ENCODE results near the gene JAKMIP2. TPM values are rescaled to one million over a fixed set of nuclear protein-coding genes. Genes with fewer than 3 reads are reported as not detected.
"Not testable (repeated sequence)": the region's sequence is repeated elsewhere in the genome, so short reads cannot be mapped to it uniquely, and the experiment has no call there.

Gene JAKMIP2
- total RNA-seq: not detected in 2 replicates

GRCh38 chr5:147782110-147783028, at the start of gene JAKMIP2:
TSS of gene JAKMIP2 (minus strand) at chr5:147782728. CDS start at chr5:147671806, 110,922 bp downstream.
- peaks cover 4% of the 10 kb centered on the region for H3K27me3 ChIP-seq (ENCODE audit: control insufficient read depth, insufficient read depth, low read length)
- FAIRE-seq: no peak
- no peaks in the 10 kb centered on the region for H3K36me3 ChIP-seq (ENCODE audit: control insufficient read depth, insufficient read depth, low read length)
- no peak for TF ChIP-seq CTCF (IDR thresholded peaks at IDR 0.05; ENCODE audit: insufficient read depth, low read length, severe bottlenecking)
- DNase-seq (ENCODE audit: low read depth): no peak
- no peak within 1 kb of the TSS for H3K4me3 ChIP-seq (ENCODE audit: low read depth, low read length)

GRCh38 chr5:147831465-147831864, 48.9 kb upstream of the JAKMIP2 start, which contains the start of gene SPINK1:
TSS of gene SPINK1 (minus strand) at chr5:147831671. CDS start at chr5:147831577, 94 bp downstream.
- Histone ChIP-seq H3K27me3 (ENCODE audit: control insufficient read depth, insufficient read depth, low read length) (peaks cover 2% of the 10 kb centered on the region), H3K4me3 (ENCODE audit: low read depth, low read length) (no peak within 1 kb of the TSS), H3K36me3 (ENCODE audit: control insufficient read depth, insufficient read depth, low read length) (no peaks in the 10 kb centered on the region)
- TF ChIP-seq CTCF (IDR thresholded peaks at IDR 0.05; ENCODE audit: insufficient read depth, low read length, severe bottlenecking): no peak
- FAIRE-seq (no peak), DNase-seq (ENCODE audit: low read depth) (no peak)

GRCh38 chr5:147830035-147830434, 47.5 kb upstream of the JAKMIP2 start:
- no peak for TF ChIP-seq CTCF (IDR thresholded peaks at IDR 0.05; ENCODE audit: insufficient read depth, low read length, severe bottlenecking)
- peaks cover 2% of the 10 kb centered on the region for H3K27me3 ChIP-seq (ENCODE audit: control insufficient read depth, insufficient read depth, low read length)
- DNase-seq (ENCODE audit: low read depth): no peak
- FAIRE-seq: no peak
- H3K36me3 ChIP-seq (ENCODE audit: control insufficient read depth, insufficient read depth, low read length): no peaks in the 10 kb centered on the region
- no peak overlapping the region for H3K4me3 ChIP-seq (ENCODE audit: low read depth, low read length)

- H3K27me3 ChIP-seq (ENCODE audit: control insufficient read depth, insufficient read depth, low read length); FAIRE-seq; H3K36me3 ChIP-seq (ENCODE audit: control insufficient read depth, insufficient read depth, low read length); DNase-seq (ENCODE audit: low read depth); H3K4me3 ChIP-seq (ENCODE audit: low read depth, low read length): not testable (repeated sequence)
These were observed 44.5 kb upstream of the JAKMIP2 start for GRCh38 chr5:147827017-147827416.

- DNase-seq (ENCODE audit: low read depth) (no peak), FAIRE-seq (no peak)
- Histone ChIP-seq H3K27me3 (ENCODE audit: control insufficient read depth, insufficient read depth, low read length) (peaks cover 2% of the 10 kb centered on the region), H3K36me3 (ENCODE audit: control insufficient read depth, insufficient read depth, low read length) (no peaks in the 10 kb centered on the region), H3K4me3 (ENCODE audit: low read depth, low read length) (no peak overlapping the region)
- TF ChIP-seq CTCF (IDR thresholded peaks at IDR 0.05; ENCODE audit: insufficient read depth, low read length, severe bottlenecking): no peak
These were observed 43.8 kb upstream of the JAKMIP2 start for GRCh38 chr5:147826361-147826760.

- no peaks in the 10 kb centered on the region for H3K36me3 ChIP-seq (ENCODE audit: control insufficient read depth, insufficient read depth, low read length)
- no peak overlapping the region for H3K4me3 ChIP-seq (ENCODE audit: low read depth, low read length)
- peak; percentile 64 for DNase-seq (ENCODE audit: low read depth)
- H3K27me3 ChIP-seq (ENCODE audit: control insufficient read depth, insufficient read depth, low read length): peaks cover 3% of the 10 kb centered on the region
- FAIRE-seq: no peak
- peak; percentile 86 for TF ChIP-seq CTCF (IDR thresholded peaks at IDR 0.05; ENCODE audit: insufficient read depth, low read length, severe bottlenecking)
These were observed 40.4 kb upstream of the JAKMIP2 start for GRCh38 chr5:147822686-147823491.

- H3K36me3 ChIP-seq (ENCODE audit: control insufficient read depth, insufficient read depth, low read length); DNase-seq (ENCODE audit: low read depth); H3K4me3 ChIP-seq (ENCODE audit: low read depth, low read length); H3K27me3 ChIP-seq (ENCODE audit: control insufficient read depth, insufficient read depth, low read length); FAIRE-seq: not testable (repeated sequence)
These were observed 39.7 kb upstream of the JAKMIP2 start for GRCh38 chr5:147822222-147822621.

All from bronchial epithelial cell (primary cell).